SK-N-SH (cell line): Measurements from ENCODE around the gene LMX1A.

Experiments used
- CHD2 ChIP-seq: fragments of 150-350 bp; IDR thresholded peaks from 2 replicates; pipeline ENCODE4 v1.6.1; 2018; ENCODE audit warnings: low read length; ENCODE audit not compliant: partially characterized antibody
- FOXJ3 ChIP-seq: sonication (generic); formaldehyde crosslinking; IDR thresholded peaks from 2 replicates; pipeline ENCODE4 v1.5.1; 2020; ENCODE audit warnings: mild to moderate bottlenecking, missing genetic modification reagents
- MXI1 ChIP-seq: IDR thresholded peaks from 2 replicates; pipeline ENCODE4 v1.6.1; 2012; ENCODE audit warnings: mild to moderate bottlenecking, low read depth, low read length, improper control_type of control experiment
- NRF1 ChIP-seq: IDR thresholded peaks from 2 replicates; pipeline ENCODE4 v1.6.1; 2012; ENCODE audit warnings: low read depth, mild to moderate bottlenecking, low read length
- RAD21 ChIP-seq: IDR thresholded peaks from 2 replicates; pipeline ENCODE4 v1.6.1; 2012; ENCODE audit warnings: mild to moderate bottlenecking, low read length
- TF ChIP-seq, protein P1 (sequence below): fragments of 200-600 bp; sonication (generic); IDR thresholded peaks from 2 replicates; pipeline ENCODE4 v1.6.1; 2017; ENCODE audit warnings: antibody characterized with exemption, mild to moderate bottlenecking, moderate library complexity
- TF ChIP-seq, protein P2 (sequence below): IDR thresholded peaks from 2 replicates; pipeline ENCODE4 v1.6.1; 2012; ENCODE audit warnings: mild to moderate bottlenecking, low read depth, low read length, moderate library complexity
- TF ChIP-seq, protein P3 (sequence below): IDR thresholded peaks from 2 replicates; pipeline ENCODE4 v1.4.0; 2012; ENCODE audit warnings: low read depth

DNA sequence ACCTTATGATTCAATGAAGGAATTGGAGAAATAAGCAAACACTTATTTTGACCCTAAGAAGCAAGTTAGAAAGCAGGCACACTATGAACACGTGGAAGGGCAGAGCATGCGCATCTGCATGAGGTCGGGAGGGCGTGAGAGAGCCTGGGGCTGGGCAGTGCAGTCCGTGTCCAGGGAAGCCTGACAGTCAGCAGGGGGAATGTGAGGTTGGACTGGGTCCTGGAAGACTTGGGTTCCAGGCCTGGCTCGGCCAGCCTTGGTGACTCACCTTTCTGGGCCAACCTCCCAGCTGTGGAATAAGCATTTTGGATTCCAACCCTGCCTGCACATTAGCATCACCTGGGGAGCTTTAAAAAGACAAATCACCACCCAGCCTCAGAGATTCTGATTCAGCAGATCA is 26.6 kb upstream of the LMX1A start:
- TF ChIP-seq NRF1 = no peak
- TF ChIP-seq, protein P1, sequence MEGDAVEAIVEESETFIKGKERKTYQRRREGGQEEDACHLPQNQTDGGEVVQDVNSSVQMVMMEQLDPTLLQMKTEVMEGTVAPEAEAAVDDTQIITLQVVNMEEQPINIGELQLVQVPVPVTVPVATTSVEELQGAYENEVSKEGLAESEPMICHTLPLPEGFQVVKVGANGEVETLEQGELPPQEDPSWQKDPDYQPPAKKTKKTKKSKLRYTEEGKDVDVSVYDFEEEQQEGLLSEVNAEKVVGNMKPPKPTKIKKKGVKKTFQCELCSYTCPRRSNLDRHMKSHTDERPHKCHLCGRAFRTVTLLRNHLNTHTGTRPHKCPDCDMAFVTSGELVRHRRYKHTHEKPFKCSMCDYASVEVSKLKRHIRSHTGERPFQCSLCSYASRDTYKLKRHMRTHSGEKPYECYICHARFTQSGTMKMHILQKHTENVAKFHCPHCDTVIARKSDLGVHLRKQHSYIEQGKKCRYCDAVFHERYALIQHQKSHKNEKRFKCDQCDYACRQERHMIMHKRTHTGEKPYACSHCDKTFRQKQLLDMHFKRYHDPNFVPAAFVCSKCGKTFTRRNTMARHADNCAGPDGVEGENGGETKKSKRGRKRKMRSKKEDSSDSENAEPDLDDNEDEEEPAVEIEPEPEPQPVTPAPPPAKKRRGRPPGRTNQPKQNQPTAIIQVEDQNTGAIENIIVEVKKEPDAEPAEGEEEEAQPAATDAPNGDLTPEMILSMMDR = no peak
- no peak for TF ChIP-seq FOXJ3 (CRISPR knock-in tag)
- TF ChIP-seq, protein P2, sequence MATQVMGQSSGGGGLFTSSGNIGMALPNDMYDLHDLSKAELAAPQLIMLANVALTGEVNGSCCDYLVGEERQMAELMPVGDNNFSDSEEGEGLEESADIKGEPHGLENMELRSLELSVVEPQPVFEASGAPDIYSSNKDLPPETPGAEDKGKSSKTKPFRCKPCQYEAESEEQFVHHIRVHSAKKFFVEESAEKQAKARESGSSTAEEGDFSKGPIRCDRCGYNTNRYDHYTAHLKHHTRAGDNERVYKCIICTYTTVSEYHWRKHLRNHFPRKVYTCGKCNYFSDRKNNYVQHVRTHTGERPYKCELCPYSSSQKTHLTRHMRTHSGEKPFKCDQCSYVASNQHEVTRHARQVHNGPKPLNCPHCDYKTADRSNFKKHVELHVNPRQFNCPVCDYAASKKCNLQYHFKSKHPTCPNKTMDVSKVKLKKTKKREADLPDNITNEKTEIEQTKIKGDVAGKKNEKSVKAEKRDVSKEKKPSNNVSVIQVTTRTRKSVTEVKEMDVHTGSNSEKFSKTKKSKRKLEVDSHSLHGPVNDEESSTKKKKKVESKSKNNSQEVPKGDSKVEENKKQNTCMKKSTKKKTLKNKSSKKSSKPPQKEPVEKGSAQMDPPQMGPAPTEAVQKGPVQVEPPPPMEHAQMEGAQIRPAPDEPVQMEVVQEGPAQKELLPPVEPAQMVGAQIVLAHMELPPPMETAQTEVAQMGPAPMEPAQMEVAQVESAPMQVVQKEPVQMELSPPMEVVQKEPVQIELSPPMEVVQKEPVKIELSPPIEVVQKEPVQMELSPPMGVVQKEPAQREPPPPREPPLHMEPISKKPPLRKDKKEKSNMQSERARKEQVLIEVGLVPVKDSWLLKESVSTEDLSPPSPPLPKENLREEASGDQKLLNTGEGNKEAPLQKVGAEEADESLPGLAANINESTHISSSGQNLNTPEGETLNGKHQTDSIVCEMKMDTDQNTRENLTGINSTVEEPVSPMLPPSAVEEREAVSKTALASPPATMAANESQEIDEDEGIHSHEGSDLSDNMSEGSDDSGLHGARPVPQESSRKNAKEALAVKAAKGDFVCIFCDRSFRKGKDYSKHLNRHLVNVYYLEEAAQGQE = no peak
- TF ChIP-seq CHD2 = no peak
- no peak for TF ChIP-seq RAD21
- TF ChIP-seq, protein P3, sequence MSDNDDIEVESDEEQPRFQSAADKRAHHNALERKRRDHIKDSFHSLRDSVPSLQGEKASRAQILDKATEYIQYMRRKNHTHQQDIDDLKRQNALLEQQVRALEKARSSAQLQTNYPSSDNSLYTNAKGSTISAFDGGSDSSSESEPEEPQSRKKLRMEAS = no peak
- TF ChIP-seq MXI1 = no peak
